HepG2 (cell line): ENCODE results near the gene GNAS-AS1. TPM values are rescaled to one million over a fixed set of nuclear protein-coding genes. Genes with fewer than 3 reads are reported as not detected.

ENCODE experiments used
- ATAC-seq: fragments of 200-7000 bp; cut with Tn5 transposase; 3 replicates; pipeline ENCODE4 v1.9.1; 2020; ENCODE audit warnings: mild to moderate bottlenecking, moderate library complexity
- BruUV-seq: library from RNA; stranded (reverse); fragments of 400-500 nt; replicated peaks from 2 replicates; lab custom pipeline; 2021; lab: Mats Ljungman, UMichigan
- CTCF ChIA-PET: fragments of 300-600 bp; formaldehyde crosslinking; extraction: SDS; loops from one replicate; lab custom pipeline; 2021; ENCODE audit warnings: low total read pairs, inconsistent platforms, low intra/inter-chr PET ratio; lab: Yijun Ruan, JAX
- POLR2A ChIA-PET: fragments of 350-600 bp; sonication (Branson Sonifier 250); formaldehyde crosslinking; loops from one replicate; lab custom pipeline; 2020; ENCODE audit warnings: antibody characterized with exemption, inconsistent platforms; lab: Yijun Ruan, JAX
- DNase-seq: peaks from one replicate; pipeline ENCODE4 v3.0.0-alpha.2; 2015; ENCODE audit warnings: low spot score
- FAIRE-seq: peaks from 3 replicates; lab custom pipeline; 2011; peaks lifted over from hg19 to GRCh38; lab: Jason Lieb, UNC
- H2AFZ ChIP-seq: one replicate; pipeline ENCODE4 v1.6.1; 2011; ENCODE audit warnings: low read length, inconsistent platforms
- H3K27ac ChIP-seq: fragments of 300-600 bp; 3 replicates; pipeline ENCODE4 v1.8.0; 2011; ENCODE audit warnings: mixed run types, mild to moderate bottlenecking, mixed read lengths, low read length, inconsistent platforms; ENCODE audit not compliant: insufficient read depth; ENCODE audit errors: extremely low read length
- H3K27me3 ChIP-seq, 2 experiments: fragments of 200-600 bp in 1 of 2; 2 replicates in 1 of 2; 3 replicates in 1 of 2; pipeline versions ENCODE4 v1.6.0 to v1.8.0; 2011; ENCODE audit warnings: low read length in 2 of 2, mild to moderate bottlenecking in 2 of 2, moderate library complexity in 2 of 2, inconsistent platforms in 1 of 2; ENCODE audit not compliant: insufficient read depth in 2 of 2, control insufficient read depth in 1 of 2
- H3K36me3 ChIP-seq, 2 experiments: fragments of 200-600 bp in 1 of 2; replicated peaks in 1 of 2; 2 replicates in 1 of 2; 3 replicates in 1 of 2; pipeline versions ENCODE4 v1.5.1 to v1.8.0; 2011; ENCODE audit warnings: low read length in 2 of 2, inconsistent platforms in 1 of 2; ENCODE audit not compliant: insufficient read depth in 2 of 2, control insufficient read depth in 1 of 2
- H3K4me1 ChIP-seq: 2 replicates; pipeline ENCODE4 v1.5.1; 2012; ENCODE audit warnings: low read length, inconsistent platforms; ENCODE audit not compliant: insufficient read depth
- H3K4me2 ChIP-seq: 2 replicates; pipeline ENCODE4 v1.6.0; 2011; ENCODE audit warnings: low read depth, low read length, inconsistent platforms
- H3K4me3 ChIP-seq, 3 experiments: fragments of 200-600 bp in 1 of 3; sonication (generic), shearing (Covaris generic) in 1 of 3; replicated peaks in 1 of 3; 2 replicates each; pipeline ENCODE4 v1.5.1; 2011 to 2016; ENCODE audit warnings: low read length in 3 of 3, inconsistent platforms in 2 of 3, low read depth in 2 of 3, mild to moderate bottlenecking in 2 of 3, control low read depth in 1 of 3, mixed read lengths in 1 of 3; ENCODE audit not compliant: insufficient read depth in 1 of 3
- H3K79me2 ChIP-seq: one replicate; pipeline ENCODE4 v1.6.1; 2011; ENCODE audit warnings: low read length, inconsistent platforms; ENCODE audit not compliant: insufficient read depth
- H3K9ac ChIP-seq: 2 replicates; pipeline ENCODE4 v1.6.0; 2011; ENCODE audit warnings: mild to moderate bottlenecking, low read depth, low read length, inconsistent platforms; ENCODE audit not compliant: insufficient read depth
- H3K9me3 ChIP-seq: 2 replicates; pipeline ENCODE4 v1.5.1; 2012; ENCODE audit warnings: mild to moderate bottlenecking, low read length
- H4K20me1 ChIP-seq: 2 replicates; pipeline ENCODE4 v1.6.0; 2011; ENCODE audit warnings: inconsistent platforms, mild to moderate bottlenecking, low read length, moderate library complexity; ENCODE audit not compliant: insufficient read depth
- ATF7 ChIP-seq, 2 experiments: fragments of 450-650 bp in 1 of 2; sonication (generic) in 1 of 2; formaldehyde crosslinking in 1 of 2; IDR thresholded peaks; 2 replicates each; pipeline versions ENCODE4 v1.4.0 to v1.6.1; 2016 to 2020; ENCODE audit warnings: antibody characterized with exemption in 1 of 2, mild to moderate bottlenecking in 1 of 2, missing genetic modification reagents in 1 of 2
- CEBPB ChIP-seq: IDR thresholded peaks from 2 replicates; pipeline ENCODE4 v1.6.1; 2011; ENCODE audit warnings: low read depth, low read length, improper control_type of control experiment, borderline replicate concordance
- GLMP ChIP-seq: sonication (generic); formaldehyde crosslinking; IDR thresholded peaks from 2 replicates; pipeline ENCODE4 v1.9.0; 2021; ENCODE audit warnings: missing genetic modification reagents, mild to moderate bottlenecking, borderline replicate concordance
- HIC2 ChIP-seq: sonication (generic); formaldehyde crosslinking; IDR thresholded peaks from 2 replicates; pipeline ENCODE4 v1.9.0; 2022; ENCODE audit warnings: low read depth, missing genetic modification reagents
- MTERF4 ChIP-seq: sonication (generic); formaldehyde crosslinking; IDR thresholded peaks from 2 replicates; pipeline ENCODE4 v1.8.0; 2023; ENCODE audit warnings: mild to moderate bottlenecking, missing genetic modification reagents
- POLR2A ChIP-seq, 2 experiments: IDR thresholded peaks; 2 replicates each; pipeline ENCODE4 v1.6.1; 2011; ENCODE audit warnings: low read depth in 2 of 2, low read length in 2 of 2, mild to moderate bottlenecking in 1 of 2, moderate library complexity in 1 of 2; ENCODE audit not compliant: insufficient read depth in 1 of 2
- RBM22 ChIP-seq: fragments of 200-400 bp; formaldehyde crosslinking; optimal IDR thresholded peaks from 2 replicates; pipeline ENCODE3; 2017; ENCODE audit warnings: mild to moderate bottlenecking, low read length, moderate library complexity
- TARDBP ChIP-seq: sonication (generic); formaldehyde crosslinking; IDR thresholded peaks from 2 replicates; pipeline ENCODE4 v1.8.0; 2022; ENCODE audit warnings: mild to moderate bottlenecking, missing genetic modification reagents
- ZNF44 ChIP-seq: sonication (generic); formaldehyde crosslinking; IDR thresholded peaks from 2 replicates; pipeline ENCODE4 v1.5.1; 2020; ENCODE audit warnings: mild to moderate bottlenecking, missing genetic modification reagents
- ZSCAN29 ChIP-seq: sonication (generic); formaldehyde crosslinking; conservative IDR thresholded peaks from 2 replicates; pipeline ENCODE4 v1.4.0; 2020; ENCODE audit warnings: mild to moderate bottlenecking, missing genetic modification reagents
- WGBS: methylation state at CpG from one replicate; pipeline ENCODE4 v1.1.6; 2017; ENCODE audit warnings: low lambda C conversion rate; 5-methylcytosine and 5-hydroxymethylcytosine counted together
- in situ Hi-C: cut with HindIII; loops from 2 replicates; pipeline ENCODE4 v1.10.0; 2017; ENCODE audit warnings: low pct_unique_long_range_greater_than_20kb; ENCODE audit not compliant: extremely low pct_ligation_motif_present
- intact Hi-C: fragments of 100-400 bp; cut with micrococcal nuclease; formaldehyde crosslinking; loops from one replicate; pipeline ENCODE4 v1.10.0; 2022; ENCODE audit not compliant: unreplicated experiment
- polyA plus RNA-seq, 8 experiments: library from polyadenylated mRNA; depleted of rRNA in 3 of 8; stranded (reverse) in 7 of 8; unstranded in 1 of 8; fragments of >200 nt; fragmentation: Illumina TruSeq in 4 of 8; extraction: Trizol in 4 of 8; gene quantifications; 2 replicates each; pipeline versions ENCODE4 v1.2.1 to v1.2.3, GENCODE V29; 2011 to 2016; ENCODE audit warnings: low read depth in 4 of 8, missing spikeins in 1 of 8, mixed read lengths in 1 of 8; ENCODE audit not compliant: insufficient read depth in 1 of 8
- total RNA-seq, 5 experiments: library from RNA; depleted of rRNA; stranded (reverse); fragments of >200 nt; fragmentation: Illumina TruSeq; extraction: Trizol; gene quantifications; 2 replicates each; pipeline ENCODE4 v1.2.3, GENCODE V29; 2016; ENCODE audit warnings: low read depth in 1 of 5

The GNAS-AS1 gene
- total and polyA plus RNA-seq, 2 of the 13 experiments (the other 11 are each of a cell fraction or from before 2014, with no cell fraction given) = not detected

GRCh38 chr20:58900397-58900796 is 49.7 kb upstream of the GNAS-AS1 start:
- BruUV-seq = no TSS peak

More at GRCh38 chr20:58900397-58900796, 49.7 kb upstream of the GNAS-AS1 start:
- no peak overlapping the region for H3K27ac ChIP-seq
- in situ Hi-C loops = no loop called here
- intact Hi-C loops = no loop called here
- H3K4me1 ChIP-seq = peaks cover 12% of the 10 kb centered on the region
- peaks cover 76% of the 10 kb centered on the region for H3K79me2 ChIP-seq
- FAIRE-seq (no peak), ATAC-seq (no peak), DNase-seq (no peak)
- CTCF ChIA-PET = no interaction called here
- no peak for TF ChIP-seq ATF7 (IDR thresholded peaks at IDR 0.05)
- no peak for TF ChIP-seq ATF7 (CRISPR knock-in tag; IDR thresholded peaks at IDR 0.05)
- TF ChIP-seq ZNF44 = no peak
- no peak for TF ChIP-seq TARDBP (CRISPR knock-in tag)
- TF ChIP-seq GLMP (CRISPR knock-in tag) = no peak
- peak in 1 of 2 experiments; percentile 28; a peak in 1 of 4 replicates for TF ChIP-seq POLR2A (IDR thresholded peaks at IDR 0.05; ENCODE audit: insufficient read depth in 1 of 2, low read depth in 2 of 2, low read length in 2 of 2)
- TF ChIP-seq MTERF4 (CRISPR knock-in tag) = no peak
- TF ChIP-seq ZSCAN29 (CRISPR knock-in tag) = no peak
- TF ChIP-seq RBM22 = peak; percentile 22
- TF ChIP-seq CEBPB = peak; percentile 75; the same call in 1 of the 2 replicates
- TF ChIP-seq HIC2 (CRISPR knock-in tag) = no peak
- POLR2A ChIA-PET = interaction anchor here (1.1 kb wide), 1 partner anchor 9 kb away, joined by 3 read pairs; no protein-coding TSS in a partner anchor
- no peak overlapping the region for H3K9ac ChIP-seq
- peaks cover 88% of the 10 kb centered on the region for H4K20me1 ChIP-seq
- H2AFZ ChIP-seq = no peak overlapping the region
- no peak overlapping the region for H3K4me2 ChIP-seq
- 95% methylated on average over 7 of the region's 7 CpGs for WGBS
- H3K36me3 ChIP-seq = peaks cover 45 to 90% of the 10 kb centered on the region in 2 experiments
- no peaks in the 10 kb centered on the region for H3K27me3 ChIP-seq
- no peak overlapping the region for H3K4me3 ChIP-seq
- no peaks in the 10 kb centered on the region for H3K9me3 ChIP-seq
